ENCODE measurements around the gene ZC3HAV1.
"Not testable (repeated sequence)": the region's sequence is repeated elsewhere in the genome, so short reads cannot be mapped to it uniquely, and the experiment has no call there.

GRCh38 chr7:139129814-139130213 is 20.3 kb upstream of the ZC3HAV1 start:
- not testable (repeated sequence) for TF ChIP-seq ZFP30 (CRISPR knock-in tag; IDR thresholded peaks at IDR 0.05); ESRRG (CRISPR knock-in tag; IDR thresholded peaks at IDR 0.05); TOX (CRISPR knock-in tag; IDR thresholded peaks at IDR 0.05; ENCODE audit: borderline replicate concordance); ISL1 (CRISPR knock-in tag; IDR thresholded peaks at IDR 0.05); RARB (CRISPR knock-in tag; IDR thresholded peaks at IDR 0.05); CREB5 (CRISPR knock-in tag; IDR thresholded peaks at IDR 0.05; ENCODE audit: low read depth); CSRNP3 (CRISPR knock-in tag; IDR thresholded peaks at IDR 0.05); PATZ1 (CRISPR knock-in tag; IDR thresholded peaks at IDR 0.05; ENCODE audit: borderline replicate concordance); ARNTL (CRISPR knock-in tag; IDR thresholded peaks at IDR 0.05; ENCODE audit: borderline replicate concordance, low read depth); TSHZ2 (CRISPR knock-in tag; IDR thresholded peaks at IDR 0.05); PPARA (CRISPR knock-in tag; IDR thresholded peaks at IDR 0.05; ENCODE audit: borderline replicate concordance); ZFP3 (CRISPR knock-in tag; IDR thresholded peaks at IDR 0.05); ZNF8 (CRISPR knock-in tag; IDR thresholded peaks at IDR 0.05)

All from SK-N-SH treated with all-trans-retinoic acid at 6 μM for 48 hours (cell line).